ENCODE data around the gene SSTR5.

SSTR5 gene

DNA sequence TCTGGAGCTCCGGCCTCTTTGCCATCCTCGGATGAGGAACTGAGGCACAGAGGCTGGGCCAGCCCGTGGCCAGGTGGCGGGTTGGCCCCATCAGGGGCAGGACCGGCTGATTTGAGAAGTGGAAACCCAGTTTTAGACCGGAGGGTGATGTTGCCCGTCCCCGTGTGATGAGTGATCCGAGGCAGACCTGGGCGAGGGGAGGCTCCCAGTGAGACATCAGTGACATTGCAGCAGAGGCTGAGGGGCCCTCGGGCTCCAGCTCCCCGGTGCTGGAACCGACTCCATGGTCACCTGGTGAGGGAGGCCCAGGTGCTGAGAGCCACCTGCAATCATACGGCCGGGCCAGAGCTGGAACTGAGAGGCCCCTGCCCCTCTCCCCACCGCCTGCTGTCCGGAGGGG, 53.5 kb downstream of the SSTR5 start:
- no peak for DNase-seq

DNA sequence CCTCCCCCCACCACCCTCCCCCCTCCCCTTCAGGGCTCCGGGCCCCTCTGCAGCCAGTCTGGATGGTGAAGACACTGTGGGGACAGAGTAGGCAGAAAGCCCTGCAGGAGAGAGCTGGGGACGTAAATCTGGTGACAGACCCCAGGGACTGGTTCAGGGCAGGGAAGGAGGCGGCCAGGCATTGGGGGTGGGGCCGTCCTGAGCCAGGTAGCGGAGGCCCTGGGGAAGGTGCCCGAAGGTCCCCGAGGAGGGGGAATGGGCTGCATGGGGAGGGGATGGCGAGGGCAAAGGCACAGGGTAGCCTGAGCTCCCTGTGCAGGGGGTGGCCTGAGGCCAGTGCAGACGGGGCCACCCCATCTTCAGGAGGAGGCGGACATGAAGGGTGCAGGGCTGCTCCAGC, 54.0 kb downstream of the SSTR5 start:
- DNase-seq, result no peak

GRCh38 chr16:1127101-1127500, 54.6 kb downstream of the SSTR5 start:
- no peak for DNase-seq

DNA sequence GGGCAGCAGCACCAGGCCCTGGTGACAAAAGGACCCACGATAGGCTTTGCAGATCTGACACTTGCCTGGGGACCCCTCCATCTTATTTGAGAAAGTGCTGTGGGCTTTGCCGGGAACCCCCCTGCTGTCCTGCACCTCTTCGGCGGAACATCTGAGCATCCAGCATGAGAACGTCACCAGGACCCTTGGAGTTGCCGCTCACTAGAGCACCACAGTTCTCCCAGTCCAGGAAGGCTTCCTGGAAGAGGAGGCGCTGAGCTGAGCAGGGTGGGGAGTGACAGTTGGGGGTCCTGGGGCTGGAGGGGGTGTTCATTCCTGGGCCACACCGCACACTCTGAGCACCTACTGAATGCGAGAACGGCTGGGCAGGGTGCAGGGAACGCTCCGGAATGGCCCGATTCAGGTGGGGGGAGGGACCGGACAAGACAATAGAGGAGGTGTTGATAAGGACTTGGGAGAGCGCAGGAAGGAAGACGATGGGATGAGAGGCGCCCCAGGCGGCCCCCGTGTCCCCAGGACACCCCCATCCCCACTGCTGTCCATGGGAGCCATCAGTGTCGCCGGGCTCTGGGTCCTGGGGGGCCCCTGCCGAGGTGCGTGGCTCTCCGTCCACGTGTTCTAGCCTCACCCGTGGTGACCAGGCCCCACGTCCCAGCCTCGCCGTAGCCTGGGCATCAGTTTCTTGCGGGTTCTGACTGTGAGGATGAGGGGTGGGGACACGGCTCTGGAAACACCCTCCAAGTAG, 55.6 kb downstream of the SSTR5 start:
- no peak for DNase-seq

DNA sequence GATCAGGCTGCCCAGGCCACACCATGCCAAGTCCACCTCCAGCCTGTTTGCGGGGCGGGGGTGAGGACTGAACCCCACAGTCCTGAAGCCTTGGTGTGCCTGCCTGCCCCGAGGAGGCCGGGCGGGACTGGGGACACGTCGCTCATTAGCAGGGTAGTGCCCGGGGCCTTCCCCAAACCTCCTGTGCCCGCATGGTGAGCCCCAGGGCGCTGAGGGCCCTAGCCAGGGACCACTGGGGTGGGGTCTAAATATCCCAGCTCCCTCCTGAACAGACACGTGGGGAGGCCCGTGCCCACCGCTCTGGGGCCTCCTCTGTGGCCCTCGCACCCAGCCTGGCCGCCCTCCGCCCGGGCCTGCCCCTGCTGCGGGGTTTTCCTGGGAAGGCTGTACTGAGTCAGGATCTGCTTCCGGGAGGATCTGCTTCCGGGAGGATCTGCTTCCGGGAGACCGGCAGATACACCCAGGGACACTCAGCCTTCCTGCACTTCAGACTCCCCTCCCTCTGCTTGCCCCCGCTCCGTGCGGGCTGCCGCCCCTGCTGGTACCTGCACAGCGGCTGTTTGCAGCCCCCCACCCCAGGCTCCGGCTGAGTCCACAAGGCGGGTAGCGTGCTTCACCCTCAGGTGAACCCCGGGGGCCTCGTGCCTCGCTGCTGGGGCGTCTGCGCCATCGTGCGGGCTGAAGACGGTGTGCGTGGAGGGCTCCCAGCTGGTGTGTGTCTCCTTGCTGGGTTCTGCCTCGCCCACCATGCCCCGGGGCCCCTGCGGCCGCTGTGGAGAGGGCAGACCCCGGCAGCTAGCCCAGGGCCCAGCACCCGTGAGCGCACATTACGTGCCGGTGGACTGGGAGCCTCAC, 56.8 kb downstream of the SSTR5 start:
- no peak for DNase-seq

- no peak for DNase-seq
These were observed 57.8 kb downstream of the SSTR5 start for GRCh38 chr16:1130382-1130781.

Measured in fibroblast of skin of abdomen (primary cell).